Ovary (tissue), 3 donors: Measurements from ENCODE around the gene USP43.

Experiments
- CTCF ChIP-seq, 3 donors: fragments of 450-650 bp in 2 of 3; fragments of 200-600 bp in 1 of 3; IDR thresholded peaks; one replicate each; pipeline versions ENCODE4 v1.5.1 to v1.8.0; 2016 to 2022; ENCODE audit warnings: antibody characterized with exemption in 3 of 3, mild to moderate bottlenecking in 1 of 3
- EP300 ChIP-seq: sonication (generic); formaldehyde crosslinking; IDR thresholded peaks from one replicate; pipeline ENCODE4 v1.6.1; 2017; ENCODE audit warnings: antibody characterized with exemption
- POLR2A ChIP-seq: fragments of 450-650 bp; IDR thresholded peaks from one replicate; pipeline ENCODE4 v1.6.1; 2017; ENCODE audit warnings: antibody characterized with exemption, mild to moderate bottlenecking, moderate library complexity
- donor health status: DM: no; HTN: no; CAD: no.

- no peak for TF ChIP-seq EP300
- TF ChIP-seq POLR2A = no peak
- no peak for TF ChIP-seq CTCF (IDR thresholded peaks at IDR 0.05)
Observed at GRCh38 chr17:9776911-9777310, 131.6 kb downstream of the USP43 start.
